A375 (cell line): ENCODE data around the gene CCT3. TPM values are rescaled to one million over a fixed set of nuclear protein-coding genes. Genes with fewer than 3 reads are reported as not detected.

Source experiments
- total RNA-seq: library from RNA; depleted of rRNA; stranded (reverse); fragments of >200 nt; shearing (Covaris generic); gene quantifications from 2 replicates; pipeline ENCODE4 v1.2.3, GENCODE V29; 2014; rRNA removed

Gene CCT3
- 455 and 469 TPM in 2 replicates for total RNA-seq

GRCh38 chr1:156338180-156338976 is at the start of gene CCT3, which contains the start of gene TSACC:
TSS of gene CCT3 (minus strand) at chr1:156338292. CDS start at chr1:156338184, 108 bp downstream.
TSS of gene TSACC (plus strand) at chr1:156338526. CDS start at chr1:156339758, 1,232 bp downstream.

GRCh38 chr1:156368889-156369684 is 31.0 kb upstream of the CCT3 start, which contains the start of gene RHBG:
TSS of gene RHBG (plus strand) at chr1:156369211. CDS start at chr1:156369250, 39 bp downstream.

GRCh38 chr1:156298852-156299357 is 39.2 kb downstream of the CCT3 start, which contains the start of gene VHLL:
TSS of gene VHLL (minus strand) at chr1:156299307. CDS start at chr1:156299189, 118 bp downstream.

GRCh38 chr1:156295391-156295947 is 42.6 kb downstream of the CCT3 start, which contains the start of gene GLMP:
TSS of gene GLMP (minus strand) at chr1:156295679. CDS start at chr1:156295645, 34 bp downstream.

GRCh38 chr1:156284112-156284511 is 54.0 kb downstream of the CCT3 start, which contains the start of gene TMEM79:
TSS of gene TMEM79 (plus strand) at chr1:156284325. CDS start at chr1:156285227, 902 bp downstream.

GRCh38 chr1:156282479-156283222 is 55.4 kb downstream of the CCT3 start, which contains the start of gene SMG5:
TSS of gene SMG5 (minus strand) at chr1:156282825. CDS start at chr1:156282680, 145 bp downstream.

Other genes with a start within 250 kb of the CCT3 start
- 1,986 and 2,053 TPM in 2 replicates for gene LMNA, start 223.6 kb downstream of the CCT3 start, total RNA-seq
- 0.11 and 0.29 TPM in 2 replicates for gene SEMA4A, start 184.7 kb downstream of the CCT3 start, total RNA-seq
- 24.3 and 28.2 TPM in 2 replicates for gene SLC25A44, start 144.2 kb downstream of the CCT3 start, total RNA-seq
- gene PMF1, start 125.3 kb downstream of the CCT3 start, total RNA-seq, result 129 and 131 TPM in 2 replicates
- gene BGLAP, start 96.1 kb downstream of the CCT3 start, total RNA-seq, result 2.2 and 5.1 TPM in 2 replicates
- 20.0 and 20.7 TPM in 2 replicates for gene PAQR6, start 90.2 kb downstream of the CCT3 start, total RNA-seq
- 93.9 and 103 TPM in 2 replicates for gene SMG5, start 55.5 kb downstream of the CCT3 start, total RNA-seq
- 3.1 and 4.0 TPM in 2 replicates for gene TMEM79, start 54.0 kb downstream of the CCT3 start, total RNA-seq
- gene GLMP, start 42.6 kb downstream of the CCT3 start, total RNA-seq, result 86.4 and 110 TPM in 2 replicates
- gene VHLL, start 39.0 kb downstream of the CCT3 start, total RNA-seq, result 0.19 TPM in 1 of 2 replicates, not detected in the other
- 0.50 TPM in 1 of 2 replicates, not detected in the other for gene TSACC, start 234 bp upstream of the CCT3 start, total RNA-seq
- not detected in 2 replicates for gene RHBG, start 30.9 kb upstream of the CCT3 start, total RNA-seq
- 23.1 and 26.2 TPM in 2 replicates for gene MEF2D, start 162.5 kb upstream of the CCT3 start, total RNA-seq
- 99.3 and 101 TPM in 2 replicates for gene IQGAP3, start 234.3 kb upstream of the CCT3 start, total RNA-seq
- gene TTC24, start 241.4 kb upstream of the CCT3 start, total RNA-seq, result not detected in 2 replicates